ENCODE measurements around the gene BUB1. TPM values are rescaled to one million over a fixed set of nuclear protein-coding genes. Genes with fewer than 3 reads are reported as not detected.
"Not testable (repeated sequence)": the region's sequence is repeated elsewhere in the genome, so short reads cannot be mapped to it uniquely, and the experiment has no call there.

Gene BUB1
- 6.2 TPM for total RNA-seq

DNA sequence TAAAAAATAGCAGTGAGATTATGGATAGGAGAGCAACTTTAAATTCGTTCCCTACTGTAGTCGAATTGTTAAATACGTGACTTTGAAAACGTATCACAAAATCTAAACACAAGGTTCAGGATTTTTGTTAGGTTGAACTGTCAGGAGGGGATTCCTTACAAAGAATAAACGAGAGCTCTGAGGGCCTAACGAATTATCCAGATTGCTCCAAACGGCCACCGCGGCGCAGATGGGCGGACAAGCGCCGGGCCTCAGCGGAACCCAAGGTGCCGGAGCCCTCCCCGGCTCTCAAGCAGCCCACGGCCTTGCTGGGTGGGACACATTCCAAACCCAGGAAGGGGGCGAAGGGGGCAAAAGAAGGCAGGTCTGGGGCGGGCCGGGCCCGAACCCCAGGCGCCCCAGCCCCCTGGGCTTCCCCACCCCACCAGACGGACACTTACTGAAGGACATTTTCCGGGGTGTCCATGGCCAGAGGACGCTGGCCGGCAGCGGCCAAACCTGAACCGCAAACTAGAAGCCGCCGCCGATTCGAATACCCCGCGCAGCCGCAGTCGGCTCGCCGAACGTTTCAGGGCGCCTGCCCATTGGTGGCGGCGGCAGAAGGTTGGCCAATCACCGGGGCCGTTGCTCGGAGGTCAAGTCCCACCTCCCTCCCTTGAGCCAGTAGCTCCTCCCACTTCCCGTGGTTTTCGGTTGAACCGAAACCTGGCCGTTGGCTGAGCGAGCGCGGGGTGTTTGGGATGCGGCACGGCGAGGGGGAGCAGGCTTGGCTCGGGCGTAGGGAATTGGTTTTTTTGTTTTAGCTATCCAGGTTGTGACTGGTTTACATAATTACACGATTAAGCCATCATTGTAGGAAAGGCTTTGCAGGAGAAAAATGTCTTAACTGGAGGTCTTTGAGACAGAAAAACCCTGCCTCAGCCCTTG is at the start of gene BUB1:
Gene BUB1, minus strand, starts transcription at position 534 of the 927 bp plus-strand sequence. Its CDS starts 68 bp downstream, at position 466.
- peak; percentile 83 to 98 (median 97) for DNase-seq (ENCODE audit: low read depth in 2 of 3, low spot score in 2 of 3)

GRCh38 chr2:110726285-110726684 is 48.4 kb upstream of the BUB1 start:
- no peak for DNase-seq (ENCODE audit: low read depth in 2 of 3, low spot score in 2 of 3)

DNA sequence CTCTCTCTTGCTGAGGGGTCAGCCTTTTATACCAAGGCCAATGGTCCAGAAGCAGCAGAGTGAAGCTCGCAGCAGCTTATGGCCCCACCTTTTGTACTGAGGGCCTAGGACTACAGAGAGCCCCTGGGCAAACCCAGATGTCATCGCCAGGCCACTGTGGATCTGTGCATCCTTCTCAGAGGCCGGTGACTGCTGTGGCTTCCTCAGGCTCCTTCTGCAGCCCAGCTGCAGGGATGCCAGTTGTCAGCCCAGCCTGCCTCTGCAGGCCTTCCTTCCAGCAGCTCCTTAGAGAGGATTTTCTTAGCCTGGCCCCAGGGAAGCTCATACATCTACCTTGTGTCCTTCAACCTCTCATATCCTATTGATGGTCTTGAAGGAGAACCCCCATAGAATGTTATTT is 48.0 kb upstream of the BUB1 start:
- DNase-seq (ENCODE audit: low read depth in 2 of 3, low spot score in 2 of 3): no peak

GRCh38 chr2:110725370-110725769 is 47.5 kb upstream of the BUB1 start:
- no peak for DNase-seq (ENCODE audit: low read depth in 2 of 3, low spot score in 2 of 3)

- DNase-seq (ENCODE audit: low read depth in 2 of 3, low spot score in 2 of 3): no peak
Observed at GRCh38 chr2:110724820-110725219, 47.0 kb upstream of the BUB1 start.

- no peak for DNase-seq (ENCODE audit: low read depth in 2 of 3, low spot score in 2 of 3)
Observed at GRCh38 chr2:110720547-110720946, 42.7 kb upstream of the BUB1 start.

DNA sequence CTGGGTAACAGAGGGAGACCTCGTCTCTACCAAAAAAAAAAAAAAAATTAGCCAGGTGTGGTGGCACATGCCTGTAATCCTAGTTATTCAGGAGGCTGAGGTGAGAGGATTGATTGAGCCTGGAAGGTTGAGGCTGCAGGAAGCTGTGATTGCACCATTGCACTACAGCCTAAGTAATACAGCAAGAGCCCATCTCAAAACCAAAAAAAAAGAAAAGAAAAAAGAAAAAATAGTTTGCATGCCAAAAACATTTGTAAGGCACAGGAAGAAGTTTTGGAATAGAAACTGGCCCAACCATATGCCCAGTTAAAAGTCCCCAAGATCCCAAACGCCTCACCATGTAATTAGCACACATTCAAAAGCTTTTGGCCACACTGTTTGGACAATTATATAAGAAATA is 41.1 kb upstream of the BUB1 start:
- no peak for DNase-seq (ENCODE audit: low read depth in 2 of 3, low spot score in 2 of 3)

DNA sequence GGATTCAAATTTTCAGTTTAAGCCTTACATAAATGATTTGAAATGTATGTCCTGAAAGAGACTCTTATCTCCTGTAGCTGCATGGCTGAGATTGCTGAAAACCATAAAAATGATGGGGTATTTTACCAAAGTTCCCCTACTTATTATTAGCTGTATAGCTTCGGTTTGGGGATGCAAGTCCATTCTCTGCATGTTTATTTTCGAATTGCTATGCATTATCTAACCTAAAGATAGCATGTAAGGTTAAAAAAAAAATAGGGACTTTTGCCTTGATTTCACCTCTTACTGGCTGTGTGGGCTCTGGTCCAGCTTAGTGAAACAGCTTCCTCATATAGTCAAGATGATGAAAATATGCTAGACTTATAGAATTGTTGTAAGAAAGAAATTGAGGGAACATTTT is 40.5 kb upstream of the BUB1 start:
- DNase-seq (ENCODE audit: low read depth in 2 of 3, low spot score in 2 of 3): no peak

DNA sequence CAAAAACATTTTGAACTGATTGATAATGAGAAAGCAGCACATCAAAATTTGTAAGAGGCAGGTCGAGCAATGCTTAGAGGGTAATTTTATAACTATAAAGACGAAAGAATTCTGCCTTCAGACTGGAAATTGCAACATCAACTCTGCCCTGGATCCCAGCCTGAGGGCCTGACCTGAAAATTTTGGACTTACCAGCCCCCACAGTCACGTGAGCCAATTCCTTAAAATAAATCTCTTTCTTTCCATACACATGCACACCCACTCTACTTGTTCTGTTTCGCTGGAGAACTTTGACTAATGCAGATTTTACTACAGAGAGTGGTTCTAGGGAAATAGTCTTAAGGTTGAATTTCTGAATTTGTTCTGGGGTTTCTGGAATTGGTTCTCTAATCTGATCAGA is 39.9 kb upstream of the BUB1 start:
- DNase-seq (ENCODE audit: low read depth in 2 of 3, low spot score in 2 of 3): no peak

GRCh38 chr2:110716959-110717645 is 39.2 kb upstream of the BUB1 start:
- DNase-seq (ENCODE audit: low read depth in 2 of 3, low spot score in 2 of 3): no peak

DNA sequence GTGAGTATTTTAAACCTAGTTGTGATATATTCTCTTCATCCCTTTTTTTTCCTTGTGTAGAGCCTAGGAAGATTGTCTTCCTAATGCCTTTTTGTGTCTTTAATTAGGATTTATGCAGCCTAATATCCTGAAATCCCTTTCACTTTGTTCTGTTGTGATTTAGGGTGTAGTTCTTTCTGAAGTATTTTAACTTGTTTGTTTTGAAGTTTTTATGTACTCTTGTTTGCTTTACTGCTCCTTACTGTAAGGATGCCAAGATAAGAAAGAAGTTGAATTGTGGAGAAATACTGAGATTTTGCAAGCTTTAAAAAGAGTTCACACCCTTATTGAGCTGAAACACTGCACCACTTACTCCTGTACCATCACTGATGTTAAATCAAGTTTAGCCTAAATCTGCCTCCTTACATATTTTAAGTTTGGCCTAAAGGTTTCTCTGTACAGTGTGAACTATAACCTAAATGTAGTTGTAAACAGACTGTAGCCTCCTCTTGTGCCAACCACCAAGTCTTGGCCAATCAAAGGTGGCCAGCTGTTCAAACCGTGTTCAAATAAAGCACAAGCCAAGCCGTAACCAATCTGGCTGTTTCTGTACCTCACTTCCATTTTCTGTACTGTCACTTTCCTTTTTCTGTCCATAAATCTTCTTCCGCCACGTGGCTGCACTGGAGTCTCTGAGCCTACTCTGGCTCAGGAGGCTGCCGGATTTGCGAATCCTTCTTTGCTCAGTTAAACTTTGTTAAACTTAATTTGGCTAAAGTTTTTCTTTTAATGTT is 36.8 kb upstream of the BUB1 start:
- peak in 1 of 3 donors; percentile 56 for DNase-seq (ENCODE audit: low read depth in 2 of 3, low spot score in 2 of 3)

DNA sequence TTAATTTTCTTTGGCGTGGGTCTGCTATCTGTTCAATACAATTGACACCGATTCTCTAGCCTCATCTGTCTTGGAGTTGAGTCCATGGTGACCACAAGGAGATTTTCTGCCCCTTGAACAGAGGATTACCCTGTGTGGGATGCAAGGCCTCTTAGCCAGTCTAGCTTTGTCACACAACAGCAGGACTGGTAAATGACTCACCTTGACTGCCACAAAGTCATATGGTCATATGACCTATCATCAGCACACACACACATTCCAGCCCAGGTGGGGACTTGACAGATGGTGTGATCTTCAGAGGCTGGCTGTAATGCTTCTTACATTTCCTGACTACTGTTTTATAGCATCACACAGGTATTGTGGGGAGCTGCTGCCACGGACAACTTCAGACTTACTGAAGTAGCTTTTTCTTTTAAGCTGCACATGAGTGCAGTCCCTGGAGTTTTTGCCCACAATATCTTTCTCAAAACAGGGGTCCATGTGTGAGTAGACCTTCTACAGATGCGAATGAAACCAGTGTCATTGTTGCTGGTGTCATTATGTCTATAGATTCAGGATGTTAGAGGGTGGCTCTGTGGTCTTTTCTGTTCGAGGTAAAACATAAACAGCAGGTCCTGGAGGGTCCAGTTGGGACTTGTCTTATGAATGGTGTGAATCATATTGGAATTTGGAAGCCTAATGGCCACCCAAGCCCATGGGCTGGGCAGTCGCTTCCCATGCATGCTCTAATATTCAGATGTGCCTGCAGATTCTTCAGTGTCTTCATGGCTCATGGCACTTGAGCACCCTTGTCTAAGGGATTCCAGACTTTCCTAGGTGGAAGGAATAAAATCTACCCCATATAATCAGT is 35.9 kb upstream of the BUB1 start:
- no peak for DNase-seq (ENCODE audit: low read depth in 2 of 3, low spot score in 2 of 3)

- no peak for DNase-seq (ENCODE audit: low read depth in 2 of 3, low spot score in 2 of 3)
Observed at GRCh38 chr2:110712737-110713136, 34.9 kb upstream of the BUB1 start.

DNA sequence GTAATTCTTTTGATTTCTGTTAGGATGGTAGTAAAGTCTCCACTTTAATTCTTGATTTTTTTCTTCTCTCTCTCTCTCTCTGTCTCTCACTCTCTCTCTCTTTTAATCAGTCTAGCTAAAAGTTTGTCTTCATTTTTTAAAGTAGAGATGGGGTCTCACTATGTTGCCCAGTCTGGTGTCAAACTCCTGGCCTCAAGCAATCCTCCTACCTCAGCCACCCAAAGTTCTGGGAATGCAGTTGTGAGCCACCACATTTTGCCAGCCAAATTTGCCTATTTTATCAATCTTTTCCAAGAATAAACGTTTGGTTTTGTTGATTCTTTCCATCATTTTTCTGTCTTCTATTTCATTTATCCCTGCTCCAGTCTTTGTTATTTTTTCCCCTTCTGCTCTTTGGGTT is 30.6 kb upstream of the BUB1 start:
- DNase-seq (ENCODE audit: low read depth in 2 of 3, low spot score in 2 of 3): no peak

GRCh38 chr2:110707386-110707965 is 29.6 kb upstream of the BUB1 start:
- DNase-seq (ENCODE audit: low read depth in 2 of 3, low spot score in 2 of 3): no peak

DNA sequence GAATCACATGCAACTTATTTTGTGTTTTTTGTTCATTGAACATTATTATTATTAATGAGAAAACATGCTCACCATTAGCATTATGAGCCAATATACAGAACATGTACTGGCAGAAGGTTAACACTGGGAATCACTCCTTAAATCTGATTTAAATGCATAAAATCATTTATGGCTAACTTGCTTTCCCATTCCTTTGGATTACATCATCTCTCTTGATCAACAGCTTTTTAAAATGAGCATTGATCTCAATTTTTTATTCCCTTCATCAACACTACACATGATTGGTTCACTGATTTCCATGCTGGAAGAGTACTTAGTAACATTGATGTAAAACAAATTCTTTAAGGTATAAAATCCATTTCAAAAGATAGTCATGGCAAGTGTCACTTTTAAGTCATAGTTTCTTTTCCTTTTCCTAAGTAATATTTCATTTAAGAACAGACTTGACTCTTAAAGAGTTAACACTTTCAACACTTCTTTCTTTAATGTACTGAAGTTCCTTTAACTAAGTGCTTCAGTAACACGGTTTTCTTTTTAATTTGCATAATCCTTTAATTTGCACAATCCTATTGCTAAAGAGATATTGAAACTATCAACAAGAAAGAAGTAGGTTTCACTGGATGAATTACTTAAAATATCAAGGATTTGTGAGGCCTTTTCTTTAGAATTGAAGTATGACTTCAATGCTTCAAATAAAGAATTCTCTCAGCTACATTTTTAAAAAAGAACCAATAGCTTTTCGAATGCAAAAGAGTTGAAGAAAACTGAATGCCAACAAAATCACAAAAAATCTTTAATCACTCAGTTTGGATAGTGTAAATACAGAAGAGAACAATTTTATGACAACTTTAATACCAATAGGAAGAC is 24.9 kb upstream of the BUB1 start:
- no peak for DNase-seq (ENCODE audit: low read depth in 2 of 3, low spot score in 2 of 3)

DNA sequence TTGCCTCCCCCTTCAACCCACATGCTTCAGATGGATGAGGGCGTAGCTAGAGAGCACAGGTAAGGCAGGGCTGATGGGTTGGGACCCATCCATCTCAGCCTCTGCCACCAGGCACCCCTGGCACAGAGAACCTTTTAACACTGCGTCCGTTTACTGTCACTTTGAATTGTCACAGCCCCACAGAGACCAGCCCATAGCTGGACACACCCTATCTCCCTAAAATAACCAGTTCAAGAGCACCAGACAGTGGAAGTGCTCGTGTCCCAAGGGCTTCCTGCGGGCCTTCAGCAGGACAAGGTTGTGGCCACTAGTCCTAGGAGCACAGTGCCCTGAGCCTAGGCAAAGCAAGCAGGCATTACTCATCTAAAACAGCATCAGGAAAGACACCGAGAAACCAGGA is 20.4 kb upstream of the BUB1 start:
- not testable (repeated sequence) for DNase-seq (ENCODE audit: low read depth in 2 of 3, low spot score in 2 of 3)

- peak in 2 of 3 donors; percentile 51 to 74 for DNase-seq (ENCODE audit: low read depth in 2 of 3, low spot score in 2 of 3)
Observed at GRCh38 chr2:110695146-110695898, 17.5 kb upstream of the BUB1 start.
